GM19438 (cell line): ENCODE results near the gene FOXK2.
"Not testable (repeated sequence)": the region's sequence is repeated elsewhere in the genome, so short reads cannot be mapped to it uniquely, and the experiment has no call there.

Experiments
- ATAC-seq: cut with Tn5 transposase; IDR thresholded peaks from one replicate; pipeline ENCODE4 v1.9.1; 2021; ENCODE audit warnings: low read depth; ENCODE audit not compliant: unreplicated experiment

The FOXK2 gene

GRCh38 chr17:82494236-82495055 lies 25.1 kb upstream of the FOXK2 start:
- peak; percentile 51 for ATAC-seq

GRCh38 chr17:82495844-82496528 lies 23.5 kb upstream of the FOXK2 start:
- no peak for ATAC-seq

- ATAC-seq, result no peak
These were observed 22.8 kb upstream of the FOXK2 start for GRCh38 chr17:82496529-82497434.

- no peak for ATAC-seq
These were observed 21.8 kb upstream of the FOXK2 start for GRCh38 chr17:82497483-82498405.

- ATAC-seq, result no peak
These were observed 17.3 kb upstream of the FOXK2 start for GRCh38 chr17:82502207-82502606.

- no peak for ATAC-seq
These were observed 16.3 kb upstream of the FOXK2 start for GRCh38 chr17:82503094-82503727.

- ATAC-seq, result no peak
These were observed 15.7 kb upstream of the FOXK2 start for GRCh38 chr17:82503728-82504308.

- no peak for ATAC-seq
These were observed 14.2 kb upstream of the FOXK2 start for GRCh38 chr17:82505296-82505695.

- peak; percentile 90 for ATAC-seq
These were observed 13.1 kb upstream of the FOXK2 start for GRCh38 chr17:82506402-82506801.

GRCh38 chr17:82507631-82508175 lies 11.8 kb upstream of the FOXK2 start:
- no peak for ATAC-seq

GRCh38 chr17:82511642-82512041 lies 7.9 kb upstream of the FOXK2 start:
- ATAC-seq, result not testable (repeated sequence)

- not testable (repeated sequence) for ATAC-seq
These were observed 5.7 kb upstream of the FOXK2 start for GRCh38 chr17:82513864-82514263.

- ATAC-seq, result no peak
These were observed 2.2 kb upstream of the FOXK2 start for GRCh38 chr17:82517230-82517865.

- no peak for ATAC-seq
These were observed 705 bp downstream of the FOXK2 start for GRCh38 chr17:82519971-82520903.

- ATAC-seq, result no peak
These were observed 5.0 kb downstream of the FOXK2 start for GRCh38 chr17:82524540-82524939.

GRCh38 chr17:82525712-82526111 lies 6.2 kb downstream of the FOXK2 start:
- no peak for ATAC-seq

- no peak for ATAC-seq
These were observed 8.4 kb downstream of the FOXK2 start for GRCh38 chr17:82527898-82528297.
